OCI-LY1 (cell line): ENCODE results near the gene CFD.

Experiments
- CTCF ChIP-seq: fragments of 200-600 bp; sonication (generic), shearing (Covaris generic); IDR thresholded peaks from 2 replicates; pipeline ENCODE4 v1.5.1; 2017; ENCODE audit warnings: mild to moderate bottlenecking, antibody characterized with exemption, low read length, moderate library complexity, mixed read lengths
- EZH2 ChIP-seq: fragments of 200-600 bp; sonication (generic), shearing (Covaris generic); IDR thresholded peaks from 2 replicates; pipeline ENCODE4 v1.8.0; 2017; ENCODE audit warnings: borderline replicate concordance, mixed run types, mild to moderate bottlenecking, antibody characterized with exemption, low read length, moderate library complexity, mixed read lengths

GRCh38 chr19:831407-832369 is 27.8 kb upstream of the CFD start:
- TF ChIP-seq CTCF (no peak), EZH2 (no peak)
